ENCODE results near the gene TARS3. TPM values are rescaled to one million over a fixed set of nuclear protein-coding genes. Genes with fewer than 3 reads are reported as not detected.

TARS3 gene
- total and polyA plus RNA-seq, 2 donors (not counting 3 experiments of a cell fraction or from before 2014, with no cell fraction given) = 0.91 to 8.2 TPM

DNA sequence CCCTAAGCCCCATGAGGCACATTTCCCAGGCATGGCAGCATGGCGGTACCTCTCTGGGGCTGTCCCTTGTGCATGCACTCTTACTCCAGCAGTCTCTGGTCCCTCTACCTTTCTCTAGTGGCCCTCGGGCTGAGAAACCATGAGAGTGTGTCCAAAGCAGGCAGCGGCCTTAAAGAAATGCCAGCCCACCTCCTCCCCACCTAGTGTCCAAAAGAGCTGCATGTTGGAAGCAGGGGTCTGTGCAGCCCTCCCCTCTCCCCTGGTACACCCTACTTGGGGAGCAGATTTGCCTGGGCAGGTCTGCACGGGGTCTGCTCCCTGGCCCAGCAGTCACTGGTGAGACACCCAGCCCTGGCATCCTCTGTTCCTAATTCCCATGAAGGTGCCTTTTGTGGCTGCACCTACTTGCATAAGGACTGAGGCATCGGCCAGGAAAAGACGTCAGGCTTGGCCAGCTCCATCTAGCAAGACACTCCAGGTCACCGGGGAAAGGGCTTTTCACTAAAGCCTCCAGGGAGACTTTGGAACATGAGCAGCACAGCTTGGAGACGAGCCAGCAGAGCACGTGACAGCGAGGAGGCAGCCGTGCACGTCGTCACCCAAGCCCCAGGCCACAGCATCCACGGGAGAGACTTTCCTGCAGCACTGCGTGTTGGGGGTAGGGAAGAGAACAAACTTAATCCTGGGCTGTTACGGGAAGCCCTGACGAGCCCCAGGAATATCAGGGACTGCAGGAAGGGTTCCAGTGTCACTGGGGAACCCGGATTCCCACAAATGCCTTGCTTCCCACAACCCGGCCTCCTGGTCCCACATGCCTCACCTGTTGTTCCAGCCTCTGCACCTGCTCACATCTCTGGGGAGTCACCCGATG, 110.9 kb downstream of the TARS3 start:
- Histone ChIP-seq H2AFZ (ENCODE audit: low read depth, low read length) (no peak overlapping the region), H3K4me1 (ENCODE audit: control insufficient read depth, extremely low read depth, insufficient read depth, low read length) (no peaks in the 10 kb centered on the region)
- DNase-seq (ENCODE audit: low read depth, low spot score) = no peak

More for the DNA sequence above, 110.9 kb downstream of the TARS3 start:
- no peaks in the 10 kb centered on the region for H4K20me1 ChIP-seq (replicated peaks; ENCODE audit: control insufficient read depth, extremely low read depth, insufficient read depth, low read length)
- no peaks in the 10 kb centered on the region for H3K9me3 ChIP-seq (replicated peaks; ENCODE audit: control insufficient read depth, insufficient read depth, low read length)
- TF ChIP-seq JUN (IDR thresholded peaks at IDR 0.05; ENCODE audit: borderline replicate concordance, insufficient read depth, insufficient read length, low read depth) (no peak), POLR2A (IDR thresholded peaks at IDR 0.05; ENCODE audit: low read depth, low read length) (no peak), MYC (IDR thresholded peaks at IDR 0.05; ENCODE audit: low read depth, low read length) (no peak), FOS (IDR thresholded peaks at IDR 0.05; ENCODE audit: borderline replicate concordance, insufficient read depth, low read length) (no peak), GATA2 (IDR thresholded peaks at IDR 0.05; ENCODE audit: insufficient read depth, insufficient read length, low read depth, low read length) (no peak), EZH2 (IDR thresholded peaks at IDR 0.05; ENCODE audit: borderline replicate concordance, low read depth, low read length, severe bottlenecking) (no peak), CTCF (IDR thresholded peaks at IDR 0.05; ENCODE audit: extremely low read depth in 1 of 2, insufficient read depth in 1 of 2, low read depth in 1 of 2, low read length in 2 of 2) (no peak), POLR2AphosphoS5 (IDR thresholded peaks at IDR 0.05; ENCODE audit: insufficient read depth, low read depth, low read length) (no peak)
- TF ChIP-seq, protein P1, sequence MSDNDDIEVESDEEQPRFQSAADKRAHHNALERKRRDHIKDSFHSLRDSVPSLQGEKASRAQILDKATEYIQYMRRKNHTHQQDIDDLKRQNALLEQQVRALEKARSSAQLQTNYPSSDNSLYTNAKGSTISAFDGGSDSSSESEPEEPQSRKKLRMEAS (IDR thresholded peaks at IDR 0.05; ENCODE audit: insufficient read depth, insufficient read length) = no peak
- no peak overlapping the region for H3K9ac ChIP-seq (replicated peaks; ENCODE audit: extremely low read depth, insufficient read depth, low read length)
- no peaks in the 10 kb centered on the region for H3K9me1 ChIP-seq (replicated peaks; ENCODE audit: control insufficient read depth, extremely low read depth, insufficient read depth, low read length)
- dilution Hi-C loops (cut with MboI; ENCODE audit: extremely low pct_ligation_motif_present, low sequenced_read_pairs) (no loop called here), intact Hi-C loops (cut with micrococcal nuclease) (no loop called here)
- POLR2A ChIA-PET = no interaction called here
- no peak overlapping the region for H3K4me3 ChIP-seq (replicated peaks in 1 of 3; ENCODE audit: insufficient read depth in 1 of 3, low read depth in 1 of 3, low read length in 3 of 3)
- H3K79me2 ChIP-seq (ENCODE audit: control insufficient read depth, insufficient read depth, low read length) = no peaks in the 10 kb centered on the region
- BruUV-seq (replicated peaks) = no TSS peak
- no peak overlapping the region for H3K4me2 ChIP-seq (ENCODE audit: insufficient read depth, low read length)
- CTCF ChIA-PET = interaction anchor here (1.0 kb wide), 1 partner anchor 29 kb away, joined by 3 read pairs; no protein-coding TSS in a partner anchor
- H3K27ac ChIP-seq (ENCODE audit: insufficient read depth, low read depth, low read length) = no peak overlapping the region
- no peaks in the 10 kb centered on the region for H3K36me3 ChIP-seq (ENCODE audit: control insufficient read depth in 2 of 2, extremely low read depth in 1 of 2, insufficient read depth in 2 of 2, low read length in 2 of 2)
- no peak for FAIRE-seq
- no peaks in the 10 kb centered on the region for H3K27me3 ChIP-seq (ENCODE audit: control insufficient read depth in 2 of 2, insufficient read depth in 2 of 2, low read length in 2 of 2)
